Muscle layer of colon (tissue), 2 donors: ENCODE data around the gene PCDH18.
"Not testable (repeated sequence)": the region's sequence is repeated elsewhere in the genome, so short reads cannot be mapped to it uniquely, and the experiment has no call there.

Source experiments
- H3K27ac ChIP-seq: one replicate; pipeline ENCODE4 v1.7.0; 2013; ENCODE audit warnings: low read depth, mild to moderate bottlenecking, low read length, moderate library complexity
- H3K27me3 ChIP-seq, 2 donors: one replicate each; pipeline ENCODE4 v1.7.0; 2013; ENCODE audit warnings: low read length in 2 of 2, mild to moderate bottlenecking in 2 of 2; ENCODE audit not compliant: insufficient read depth in 2 of 2, control insufficient read depth in 1 of 2
- H3K36me3 ChIP-seq: one replicate; pipeline ENCODE4 v1.7.0; 2013; ENCODE audit warnings: mild to moderate bottlenecking, low read length; ENCODE audit not compliant: insufficient read depth
- H3K4me1 ChIP-seq: one replicate; pipeline ENCODE4 v1.7.0; 2013; ENCODE audit warnings: mild to moderate bottlenecking, low read length; ENCODE audit not compliant: insufficient read depth
- H3K4me3 ChIP-seq, 2 donors: one replicate each; pipeline ENCODE4 v1.7.0; 2013; ENCODE audit warnings: low read length in 2 of 2, low read depth in 1 of 2, mild to moderate bottlenecking in 1 of 2, moderate library complexity in 1 of 2
- H3K9ac ChIP-seq: one replicate; pipeline ENCODE4 v1.7.0; 2013; ENCODE audit warnings: low read length
- H3K9me3 ChIP-seq: one replicate; pipeline ENCODE4 v1.7.0; 2013; ENCODE audit warnings: mild to moderate bottlenecking, low read length
- donor health status: abdominal sarcoma.
- donor health status: Adenocarcinoma of cecum.

The PCDH18 gene

DNA sequence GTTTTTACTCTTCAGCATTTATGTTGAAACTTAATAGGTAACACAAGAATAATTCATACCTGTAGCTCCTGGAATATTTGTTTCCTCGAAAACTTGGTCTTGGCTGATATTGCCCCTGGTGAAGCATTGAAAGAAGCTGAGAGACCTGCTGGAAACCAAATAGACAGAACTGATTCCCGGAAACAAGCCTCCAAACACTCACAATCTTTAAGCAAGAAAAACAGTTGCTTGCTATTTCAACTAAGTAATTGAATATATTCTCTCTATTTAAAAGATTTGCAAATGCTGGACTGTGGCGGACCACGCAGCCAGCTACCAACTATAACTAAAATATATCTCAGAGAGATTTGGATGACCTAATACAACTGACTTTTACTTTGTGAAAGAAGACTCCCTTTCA is 3.6 kb downstream of the PCDH18 start:
- no peaks in the 10 kb centered on the region for H3K9me3 ChIP-seq
- H3K4me3 ChIP-seq = peak overlapping the region; percentile 44 to 86
- H3K27ac ChIP-seq = peak overlapping the region; percentile 62
- H3K4me1 ChIP-seq = peaks cover 20% of the 10 kb centered on the region
- H3K27me3 ChIP-seq = no peaks in the 10 kb centered on the region
- H3K36me3 ChIP-seq = peaks cover 16% of the 10 kb centered on the region
- peak overlapping the region; percentile 39 for H3K9ac ChIP-seq

DNA sequence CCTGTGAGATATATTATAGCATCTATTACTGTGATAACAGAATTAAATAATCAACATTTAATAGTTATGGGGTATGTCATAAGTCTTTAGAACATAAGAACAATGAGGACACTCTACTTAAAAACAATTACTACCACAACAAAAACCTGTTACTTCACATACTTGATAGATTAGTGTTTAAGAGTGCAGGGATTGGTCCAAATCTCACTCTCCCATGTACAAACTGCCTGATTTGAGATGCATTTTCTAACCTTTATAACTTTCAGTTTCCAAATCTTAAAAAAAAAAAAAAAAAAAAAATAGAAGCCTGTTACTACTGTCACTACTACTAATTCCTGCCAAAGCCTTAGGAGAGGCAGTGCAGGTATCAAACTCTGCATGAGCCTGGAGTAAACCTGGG is 5.6 kb downstream of the PCDH18 start:
- peaks cover 22% of the 10 kb centered on the region for H3K36me3 ChIP-seq
- H3K4me1 ChIP-seq = peaks cover 27% of the 10 kb centered on the region
- no peak overlapping the region for H3K9ac ChIP-seq
- no peaks in the 10 kb centered on the region for H3K27me3 ChIP-seq
- H3K9me3 ChIP-seq = no peaks in the 10 kb centered on the region
- H3K27ac ChIP-seq = peak overlapping the region; percentile 29
- peak overlapping the region; percentile 23 to 86 for H3K4me3 ChIP-seq

DNA sequence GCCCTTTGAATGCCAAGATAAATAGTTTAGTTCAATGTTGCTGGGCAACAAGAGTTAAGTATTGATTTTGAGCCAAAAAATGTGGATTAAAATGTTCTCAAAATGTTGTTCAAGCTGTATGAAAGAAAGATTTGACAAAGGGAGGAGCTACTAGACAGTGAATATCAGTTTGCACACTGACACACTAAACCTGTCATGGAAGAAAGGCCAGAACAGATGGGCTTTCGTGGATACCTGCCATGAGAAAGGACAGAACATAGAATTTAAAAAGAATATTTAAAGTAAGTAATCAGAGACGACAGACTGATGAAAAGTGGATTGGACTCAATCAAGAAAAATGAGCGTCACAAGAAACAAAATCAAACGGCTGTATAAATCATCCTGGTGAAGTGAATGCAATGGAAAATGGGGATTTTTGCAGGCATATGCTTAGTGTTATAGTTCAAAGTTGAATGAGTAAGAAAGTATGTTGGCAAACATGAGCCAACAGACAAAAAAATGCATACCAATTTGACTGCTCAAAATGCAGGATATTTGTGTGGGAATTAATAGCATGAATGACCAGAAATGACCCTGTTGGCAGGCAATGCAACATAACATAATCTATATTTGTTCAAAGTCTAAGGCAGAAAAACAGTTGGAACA is 7.4 kb downstream of the PCDH18 start:
- peaks cover 32% of the 10 kb centered on the region for H3K36me3 ChIP-seq
- no peak overlapping the region for H3K9ac ChIP-seq
- H3K9me3 ChIP-seq = no peaks in the 10 kb centered on the region
- peak overlapping the region in 1 of 2 donors; percentile 7 for H3K4me3 ChIP-seq
- peak overlapping the region; percentile 27 for H3K27ac ChIP-seq
- peaks cover 31% of the 10 kb centered on the region for H3K4me1 ChIP-seq
- no peaks in the 10 kb centered on the region for H3K27me3 ChIP-seq

DNA sequence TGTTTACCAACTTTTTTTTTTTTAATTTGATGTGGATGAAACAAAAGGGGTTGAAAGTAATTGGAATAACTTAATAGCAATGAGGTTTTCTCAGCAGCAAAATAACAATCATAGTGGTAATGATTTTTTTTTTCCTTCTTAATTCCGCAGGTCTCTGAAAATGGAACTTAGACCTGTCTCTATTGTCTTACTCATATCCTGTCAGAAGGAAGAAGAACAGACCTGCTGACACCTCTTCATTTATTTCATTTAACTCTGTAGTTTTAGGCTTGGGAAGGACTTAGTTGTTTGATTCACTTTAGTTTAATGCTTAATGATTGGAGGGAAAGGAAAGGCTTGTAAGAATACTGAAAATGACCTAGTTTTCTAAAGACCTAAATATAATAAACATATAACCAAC is 9.0 kb downstream of the PCDH18 start:
- Histone ChIP-seq H3K9ac (no peak overlapping the region), H3K4me3 (no peak overlapping the region), H3K36me3 (peaks cover 32% of the 10 kb centered on the region), H3K27ac (no peak overlapping the region), H3K9me3 (no peaks in the 10 kb centered on the region), H3K4me1 (peaks cover 41% of the 10 kb centered on the region), H3K27me3 (no peaks in the 10 kb centered on the region)

DNA sequence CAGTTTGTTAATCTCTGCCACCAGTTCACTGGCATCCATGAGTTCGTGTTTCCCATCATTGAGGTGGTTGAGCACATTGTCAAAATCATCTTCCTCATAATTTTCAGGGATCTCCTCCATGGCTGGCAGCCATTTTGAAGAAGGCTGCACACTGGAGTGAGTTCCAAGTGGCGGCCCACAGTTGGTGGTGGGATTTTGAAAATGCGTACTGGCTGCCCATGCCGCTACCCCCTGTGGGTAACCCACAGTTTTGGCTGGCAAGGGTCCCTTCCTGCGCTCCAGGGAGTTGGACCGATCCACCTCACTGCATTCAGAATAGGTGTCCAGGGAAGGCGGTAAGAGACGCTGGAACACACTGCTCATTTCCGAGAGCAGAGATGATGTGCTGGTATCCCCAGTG is 11.2 kb downstream of the PCDH18 start:
- Histone ChIP-seq H3K4me3 (no peak overlapping the region), H3K27ac (no peak overlapping the region), H3K27me3 (no peaks in the 10 kb centered on the region), H3K4me1 (peaks cover 45% of the 10 kb centered on the region), H3K9ac (no peak overlapping the region), H3K9me3 (no peaks in the 10 kb centered on the region), H3K36me3 (peaks cover 24% of the 10 kb centered on the region)

DNA sequence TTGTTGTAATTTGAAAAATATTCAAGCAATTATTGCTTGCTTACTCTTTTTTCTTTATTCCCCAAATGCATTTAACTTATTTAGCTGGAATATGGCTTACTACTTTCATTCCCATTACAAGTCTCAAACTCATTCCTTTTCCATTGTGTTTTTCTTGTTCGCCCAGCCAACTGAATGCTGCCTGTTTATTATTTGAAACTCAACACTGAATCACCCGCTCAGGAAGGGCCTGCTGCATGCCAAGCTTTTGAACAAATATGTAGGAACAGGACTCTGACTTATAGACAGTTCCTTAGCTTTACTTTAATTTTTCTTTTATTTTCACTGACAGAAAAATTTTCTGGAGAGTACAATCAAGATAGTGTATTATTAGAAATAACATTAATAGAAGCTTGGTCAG is 12.9 kb downstream of the PCDH18 start:
- peaks cover 44% of the 10 kb centered on the region for H3K4me1 ChIP-seq
- peaks cover 22% of the 10 kb centered on the region for H3K36me3 ChIP-seq
- H3K4me3 ChIP-seq = no peak overlapping the region
- H3K9me3 ChIP-seq = no peaks in the 10 kb centered on the region
- H3K9ac ChIP-seq = no peak overlapping the region
- H3K27ac ChIP-seq = peak overlapping the region; percentile 56
- no peaks in the 10 kb centered on the region for H3K27me3 ChIP-seq

DNA sequence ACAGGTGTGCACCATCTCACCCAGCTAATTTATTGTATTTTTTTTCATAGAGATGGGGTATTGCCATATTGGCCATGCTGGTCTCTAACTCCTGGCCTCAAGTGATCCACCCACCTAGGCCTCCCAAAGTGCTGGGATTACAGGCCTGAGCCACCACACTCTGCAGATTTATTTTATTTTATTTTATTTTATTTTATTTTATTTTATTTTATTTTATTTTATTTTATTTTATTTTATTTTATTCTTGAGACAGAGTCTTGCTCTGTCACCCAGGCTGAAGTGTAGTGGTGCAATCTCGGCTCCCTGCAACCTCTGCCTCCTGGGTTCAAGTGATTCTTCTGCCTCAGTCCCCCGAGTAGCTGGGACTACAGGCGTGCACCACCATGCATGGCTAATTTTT is 15.0 kb downstream of the PCDH18 start:
- H3K4me3 ChIP-seq, H3K9ac ChIP-seq, H3K27ac ChIP-seq, H3K27me3 ChIP-seq, H3K9me3 ChIP-seq: not testable (repeated sequence)
- H3K4me1 ChIP-seq = peaks cover 33% of the 10 kb centered on the region
- peaks cover 13% of the 10 kb centered on the region for H3K36me3 ChIP-seq

DNA sequence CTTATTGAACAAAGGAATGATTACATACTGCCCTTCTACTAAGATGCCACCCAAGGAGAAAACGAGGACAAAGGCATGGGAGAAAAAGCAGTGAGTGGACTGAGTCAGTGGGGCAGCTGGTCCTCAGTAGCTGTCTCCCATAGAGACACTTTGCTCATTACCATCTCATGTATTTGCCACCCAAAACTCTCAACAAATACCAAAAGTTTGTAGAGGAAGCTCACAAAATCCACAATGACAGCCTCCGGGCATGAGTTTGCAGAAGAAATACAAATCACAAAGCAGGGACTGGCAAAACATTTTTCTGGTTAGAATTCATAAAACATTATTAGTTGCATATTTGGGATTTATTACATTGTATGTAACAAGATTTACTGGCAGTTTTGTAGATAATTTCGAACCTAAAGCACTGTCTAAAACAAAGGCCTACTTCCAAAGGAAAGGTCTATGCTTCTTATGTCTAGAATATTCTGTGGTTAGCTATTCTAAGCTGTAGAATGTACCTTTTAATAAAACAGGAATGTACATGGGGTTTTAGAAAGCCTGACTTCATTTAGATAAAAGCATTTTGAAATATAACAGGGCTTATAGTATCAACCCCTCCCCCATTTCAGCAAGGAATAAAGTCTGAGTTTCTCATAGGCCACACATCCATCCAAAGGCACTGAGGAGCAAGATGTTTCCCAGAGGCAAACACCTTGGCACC is 17.7 kb downstream of the PCDH18 start:
- Histone ChIP-seq H3K27ac (no peak overlapping the region), H3K36me3 (no peaks in the 10 kb centered on the region), H3K4me1 (peaks cover 42% of the 10 kb centered on the region), H3K27me3 (no peaks in the 10 kb centered on the region), H3K4me3 (no peak overlapping the region), H3K9me3 (no peaks in the 10 kb centered on the region), H3K9ac (no peak overlapping the region)

DNA sequence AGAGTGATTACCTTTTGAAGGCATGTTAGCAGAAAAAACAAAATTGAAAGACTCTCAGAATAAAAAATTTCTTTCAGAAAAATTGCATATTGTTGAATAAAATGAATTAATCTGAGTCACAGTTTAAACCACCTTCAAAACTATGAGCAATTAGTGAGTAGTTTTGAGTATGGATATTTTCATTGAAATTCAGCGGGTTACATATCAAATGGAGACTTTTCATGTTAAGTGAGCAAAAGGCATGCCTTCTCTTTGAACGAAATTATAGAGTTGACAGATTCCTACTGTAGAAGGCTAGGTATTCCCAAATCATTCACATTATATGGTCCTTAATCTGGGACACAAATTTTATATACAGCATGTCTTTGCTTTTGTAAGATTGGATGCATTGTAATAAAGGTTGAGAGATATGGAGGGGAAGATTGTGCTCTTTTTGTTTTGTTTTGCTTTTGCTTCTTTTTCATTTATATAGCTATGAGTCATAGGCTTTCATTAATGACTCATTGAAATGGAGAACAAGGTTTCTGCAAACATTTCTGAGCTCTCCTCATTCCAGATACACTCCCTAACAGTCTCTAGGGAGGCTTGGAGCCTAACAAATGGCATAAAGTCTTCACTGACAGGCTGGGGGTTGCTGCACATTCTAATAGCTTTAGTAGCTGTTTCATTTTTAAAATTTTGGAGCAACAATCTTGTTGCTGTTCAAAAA is 21.6 kb downstream of the PCDH18 start:
- Histone ChIP-seq H3K36me3 (no peaks in the 10 kb centered on the region), H3K27me3 (no peaks in the 10 kb centered on the region), H3K9me3 (no peaks in the 10 kb centered on the region), H3K9ac (no peak overlapping the region), H3K4me3 (no peak overlapping the region), H3K27ac (peak overlapping the region; percentile 3), H3K4me1 (peaks cover 29% of the 10 kb centered on the region)

DNA sequence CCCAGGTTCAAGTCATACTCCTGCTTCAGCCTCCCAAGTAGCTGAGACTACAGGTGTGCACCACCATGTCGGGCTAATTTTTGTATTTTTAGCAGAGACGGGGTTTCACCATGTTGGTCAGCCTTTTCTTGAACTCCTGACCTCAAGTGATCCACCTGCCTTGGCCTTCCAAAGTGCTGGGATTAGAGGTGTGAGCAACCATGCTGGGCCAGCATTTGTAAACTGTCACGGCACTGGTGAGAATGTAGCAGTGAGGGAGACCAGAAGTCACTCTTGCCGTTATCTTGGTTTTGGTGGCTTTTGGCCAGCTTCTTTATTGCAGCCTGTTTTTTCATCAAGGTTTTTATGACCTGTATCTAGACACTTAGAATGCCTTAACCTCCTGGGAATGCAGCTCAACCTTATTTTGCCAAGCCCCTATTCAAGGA is 22.4 kb downstream of the PCDH18 start:
- H3K27me3 ChIP-seq = no peaks in the 10 kb centered on the region
- H3K9ac ChIP-seq = no peak overlapping the region
- H3K9me3 ChIP-seq = no peaks in the 10 kb centered on the region
- no peak overlapping the region for H3K27ac ChIP-seq
- H3K4me3 ChIP-seq = no peak overlapping the region
- H3K36me3 ChIP-seq = no peaks in the 10 kb centered on the region
- peaks cover 24% of the 10 kb centered on the region for H3K4me1 ChIP-seq

DNA sequence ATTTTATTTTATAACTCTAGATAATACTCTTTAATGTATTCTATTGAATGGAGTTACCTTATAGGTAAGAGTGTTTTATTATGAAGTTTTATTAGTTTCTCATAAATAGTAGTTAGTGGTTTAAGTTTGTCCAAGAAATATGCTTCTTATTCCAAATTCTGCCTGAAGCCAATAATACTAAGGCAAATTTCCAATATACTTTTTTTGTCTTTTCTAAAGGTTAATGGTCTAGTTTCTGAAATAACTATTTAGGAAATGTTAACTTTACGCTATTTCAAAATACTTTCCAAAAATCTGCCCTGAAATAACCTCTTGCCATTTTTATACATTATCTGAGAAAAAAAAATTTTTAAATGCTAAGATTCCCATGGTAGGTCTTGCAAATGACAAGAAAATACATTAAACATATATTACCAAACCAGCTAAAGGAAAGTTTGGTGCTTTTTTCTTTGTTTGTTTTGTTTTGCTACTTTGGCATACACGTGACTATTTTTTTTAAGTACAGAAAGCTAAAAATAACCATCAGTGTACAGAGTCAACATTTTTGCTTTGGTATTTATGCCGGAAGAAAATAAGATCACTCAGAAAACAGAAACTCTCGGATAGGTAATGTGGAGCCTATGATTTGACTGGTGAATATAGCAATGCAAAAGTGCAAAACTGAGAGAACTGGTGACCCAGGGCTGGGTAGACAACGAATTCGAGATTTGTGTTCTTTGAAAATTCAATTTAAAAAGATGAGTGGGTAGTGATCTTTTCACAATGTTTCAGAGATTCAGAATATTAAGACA is 29.8 kb downstream of the PCDH18 start:
- Histone ChIP-seq H3K9ac (no peak overlapping the region), H3K4me1 (no peaks in the 10 kb centered on the region), H3K27me3 (no peaks in the 10 kb centered on the region), H3K4me3 (no peak overlapping the region), H3K27ac (no peak overlapping the region), H3K9me3 (no peaks in the 10 kb centered on the region), H3K36me3 (no peaks in the 10 kb centered on the region)
